Ishikawa (cell line): ENCODE results near the gene GDPD3.

ENCODE experiments used
- CEBPB ChIP-seq: IDR thresholded peaks from 2 replicates; pipeline ENCODE4 v1.6.1; 2012
- CREB1 ChIP-seq: IDR thresholded peaks from 2 replicates; pipeline ENCODE4 v1.6.1; 2012; ENCODE audit warnings: low read depth
- EGR1 ChIP-seq: IDR thresholded peaks from 2 replicates; pipeline ENCODE4 v1.6.1; 2012
- EP300 ChIP-seq: IDR thresholded peaks from 2 replicates; pipeline ENCODE4 v1.6.1; 2012; ENCODE audit warnings: borderline replicate concordance
- FOXM1 ChIP-seq: IDR thresholded peaks from 2 replicates; pipeline ENCODE4 v1.6.1; 2012; ENCODE audit warnings: low read depth, borderline replicate concordance
- NFIC ChIP-seq: IDR thresholded peaks from 2 replicates; pipeline ENCODE4 v1.6.1; 2012
- RAD21 ChIP-seq: IDR thresholded peaks from 2 replicates; pipeline ENCODE4 v1.6.1; 2012; ENCODE audit warnings: low read depth
- REST ChIP-seq: IDR thresholded peaks from 2 replicates; pipeline ENCODE4 v1.6.1; 2012; ENCODE audit warnings: low read depth, mild to moderate bottlenecking
- TAF1 ChIP-seq: IDR thresholded peaks from 2 replicates; pipeline ENCODE4 v1.6.1; 2012; ENCODE audit warnings: low read depth, mild to moderate bottlenecking
- TCF12 ChIP-seq: IDR thresholded peaks from 2 replicates; pipeline ENCODE4 v1.6.1; 2012; ENCODE audit warnings: low read depth
- TEAD4 ChIP-seq: IDR thresholded peaks from 2 replicates; pipeline ENCODE4 v1.6.1; 2012
- YY1 ChIP-seq: IDR thresholded peaks from 2 replicates; pipeline ENCODE4 v1.6.1; 2012; ENCODE audit warnings: low read depth
- ZBTB7A ChIP-seq: IDR thresholded peaks from 2 replicates; pipeline ENCODE4 v1.6.1; 2012; ENCODE audit warnings: low read depth
- TF ChIP-seq, protein P1 (sequence below): IDR thresholded peaks from 2 replicates; pipeline ENCODE4 v1.6.1; 2012
- TF ChIP-seq, protein P2 (sequence below): IDR thresholded peaks from 2 replicates; pipeline ENCODE4 v1.6.1; 2012

Gene GDPD3

DNA sequence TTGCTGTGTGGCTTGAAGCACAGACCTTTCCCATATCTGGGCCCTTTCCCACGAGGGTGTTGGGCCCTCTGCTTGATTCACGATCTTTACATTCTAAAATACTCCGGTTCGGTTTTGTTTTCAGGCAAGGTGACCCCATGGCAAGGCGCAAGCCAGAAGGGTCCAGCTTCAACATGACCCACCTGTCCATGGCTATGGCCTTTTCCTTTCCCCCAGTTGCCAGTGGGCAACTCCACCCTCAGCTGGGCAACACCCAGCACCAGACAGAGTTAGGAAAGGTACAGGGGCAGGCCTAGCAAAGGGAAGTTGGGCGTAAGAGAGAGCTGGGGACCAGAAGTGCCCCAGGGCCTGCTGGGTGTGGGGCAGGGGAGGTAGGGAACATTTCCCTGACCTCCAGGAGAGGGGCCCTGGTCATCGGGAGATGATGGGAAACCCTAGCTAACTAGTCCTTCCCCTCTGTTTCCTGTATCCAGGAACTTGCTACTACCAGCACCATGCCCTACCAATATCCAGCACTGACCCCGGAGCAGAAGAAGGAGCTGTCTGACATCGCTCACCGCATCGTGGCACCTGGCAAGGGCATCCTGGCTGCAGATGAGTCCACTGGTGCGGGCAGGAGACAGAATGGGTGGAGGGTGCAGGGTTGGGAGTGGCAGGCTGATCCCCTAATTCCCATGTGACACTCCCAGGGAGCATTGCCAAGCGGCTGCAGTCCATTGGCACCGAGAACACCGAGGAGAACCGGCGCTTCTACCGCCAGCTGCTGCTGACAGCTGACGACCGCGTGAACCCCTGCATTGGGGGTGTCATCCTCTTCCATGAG, 46.4 kb downstream of the GDPD3 start:
- no peak for TF ChIP-seq TEAD4
- TF ChIP-seq, protein P1, sequence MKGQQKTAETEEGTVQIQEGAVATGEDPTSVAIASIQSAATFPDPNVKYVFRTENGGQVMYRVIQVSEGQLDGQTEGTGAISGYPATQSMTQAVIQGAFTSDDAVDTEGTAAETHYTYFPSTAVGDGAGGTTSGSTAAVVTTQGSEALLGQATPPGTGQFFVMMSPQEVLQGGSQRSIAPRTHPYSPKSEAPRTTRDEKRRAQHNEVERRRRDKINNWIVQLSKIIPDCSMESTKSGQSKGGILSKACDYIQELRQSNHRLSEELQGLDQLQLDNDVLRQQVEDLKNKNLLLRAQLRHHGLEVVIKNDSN = no peak
- no peak for TF ChIP-seq TCF12
- TF ChIP-seq, protein P2, sequence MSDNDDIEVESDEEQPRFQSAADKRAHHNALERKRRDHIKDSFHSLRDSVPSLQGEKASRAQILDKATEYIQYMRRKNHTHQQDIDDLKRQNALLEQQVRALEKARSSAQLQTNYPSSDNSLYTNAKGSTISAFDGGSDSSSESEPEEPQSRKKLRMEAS = no peak
- no peak for TF ChIP-seq CEBPB
- TF ChIP-seq ZBTB7A = no peak
- TF ChIP-seq CREB1 = no peak
- no peak for TF ChIP-seq RAD21
- no peak for TF ChIP-seq EP300
- no peak for TF ChIP-seq FOXM1
- no peak for TF ChIP-seq EGR1
- no peak for TF ChIP-seq TAF1
- no peak for TF ChIP-seq NFIC
- no peak for TF ChIP-seq REST
- no peak for TF ChIP-seq YY1

DNA sequence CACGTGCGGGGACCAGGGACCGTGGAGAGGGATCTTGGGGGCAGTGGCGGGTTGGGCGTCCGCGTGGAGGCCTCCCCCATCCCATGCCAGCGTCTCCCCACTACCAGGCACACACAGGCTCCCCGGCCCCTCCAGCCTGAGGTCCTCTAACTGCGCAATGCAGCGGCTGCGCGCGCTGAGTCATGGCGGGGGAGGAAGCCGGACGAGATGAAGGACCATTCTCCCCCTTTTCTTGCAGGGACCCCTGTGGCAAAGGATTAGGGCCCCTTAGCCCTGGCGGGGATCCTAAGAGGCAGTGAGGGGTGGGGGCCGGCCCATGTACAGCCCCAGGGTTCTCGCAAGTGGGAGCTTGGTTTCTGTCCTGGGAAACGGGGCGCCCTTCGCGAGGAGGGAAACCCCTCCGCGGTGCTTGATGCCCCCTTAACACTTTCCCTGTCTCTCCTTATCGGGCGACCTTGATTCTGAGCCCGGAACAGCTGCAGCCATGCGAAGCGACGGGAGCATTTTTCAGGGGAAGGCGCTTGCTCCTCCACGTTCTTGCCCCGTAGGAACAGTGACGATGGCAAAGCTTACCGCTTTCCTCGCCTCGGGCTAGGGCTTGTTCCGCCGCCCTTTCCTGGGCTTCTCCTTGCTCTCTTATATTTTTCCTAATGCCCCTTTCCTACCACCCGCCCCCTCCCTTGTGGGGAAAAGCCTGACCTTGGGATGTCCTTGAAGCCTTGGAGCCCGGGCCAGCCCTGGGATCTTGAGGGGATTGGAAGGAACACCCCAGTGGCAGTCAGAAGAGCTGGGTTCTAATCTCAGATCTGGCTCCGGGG, 47.2 kb downstream of the GDPD3 start:
- no peak for TF ChIP-seq FOXM1
- 0 out of 2 replicates have a peak, but pooled peaks have one; percentile 7 for TF ChIP-seq TAF1
- 0 out of 2 replicates have a peak, but pooled peaks have one; percentile 46 for TF ChIP-seq YY1

GRCh38 chr16:30065102-30065942, 48.0 kb downstream of the GDPD3 start, which contains the start of gene ALDOA:
Gene ALDOA, plus strand, starts transcription at chr16:30065760. Its CDS starts 1,138 bp downstream, at chr16:30066898.
- no peak for TF ChIP-seq REST
- peak; percentile 6; the same call in 1 of the 2 replicates for TF ChIP-seq EGR1
- TF ChIP-seq, protein P1 = peak; percentile 35; the same call in 1 of the 2 replicates
- TF ChIP-seq RAD21 = no peak; the same call in 1 of the 2 replicates
- TF ChIP-seq CEBPB = no peak
- TF ChIP-seq, protein P2 = peak; percentile 95
- TF ChIP-seq CREB1 = peak; percentile 39; the same call in 1 of the 2 replicates
- peak; percentile 65 for TF ChIP-seq TEAD4
- TF ChIP-seq EP300 = peak; percentile 69; the same call in 1 of the 2 replicates
- TF ChIP-seq TAF1 = peak; percentile 78
- TF ChIP-seq YY1 = peak; percentile 10; the same call in 1 of the 2 replicates
- TF ChIP-seq NFIC = peak; percentile 49; the same call in 1 of the 2 replicates
- TF ChIP-seq TCF12 = peak; percentile 91

- TF ChIP-seq TAF1 = 0 out of 2 replicates have a peak, but pooled peaks have one; percentile 51
- TF ChIP-seq, protein P2 = no peak
Measured at GRCh38 chr16:30064729-30065101, 48.6 kb downstream of the GDPD3 start.
